Activated T-helper 1 cell treated with Interleukin-2 at 50 U/mL for 16 hours (primary cell): ENCODE measurements around the gene CSNK2A2.
A peak's percentile ranks its signal among the peaks of the same experiment; 100 is the strongest.

ENCODE experiments used
- DNase-seq: peaks from one replicate; pipeline ENCODE4 v3.0.0-alpha.2; 2020; ENCODE audit warnings: low read depth

Gene CSNK2A2

DNA sequence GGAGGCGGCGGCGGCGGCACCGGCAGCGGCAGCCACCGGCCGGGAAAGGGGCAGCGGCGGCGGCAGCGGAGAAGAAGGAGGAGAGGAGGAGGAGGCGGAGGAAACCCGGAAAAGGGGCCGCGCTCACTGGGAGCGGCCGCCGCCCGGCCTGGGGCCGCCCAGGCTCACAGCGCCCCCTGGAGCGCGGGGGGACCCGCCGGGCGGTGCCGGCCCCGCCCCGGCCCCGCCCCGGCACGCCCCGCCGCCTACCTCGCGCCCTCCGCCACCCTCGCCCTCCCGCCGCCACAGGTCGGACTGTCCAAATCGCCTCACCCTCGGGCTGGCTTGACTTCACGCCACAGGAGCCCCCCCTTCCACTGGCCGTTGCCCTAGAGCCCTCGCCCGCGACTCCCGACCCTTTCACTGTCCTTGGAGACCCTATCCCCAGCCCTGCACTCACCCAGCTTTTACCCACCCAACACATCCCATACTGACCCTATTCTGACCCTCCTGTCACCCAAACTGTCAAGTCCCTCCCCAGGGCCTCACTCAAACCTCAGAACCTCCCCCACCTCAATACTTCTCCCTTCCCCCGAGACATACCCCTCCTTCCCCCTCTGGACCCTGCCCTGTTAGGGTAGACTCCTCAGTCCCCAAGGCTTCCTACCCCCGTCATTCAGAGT lies at the start of gene CSNK2A2:
TSS of gene CSNK2A2 (minus strand) at position 85 of the 662 bp plus-strand sequence. CDS start 370 bp downstream, outside the sequence.
- peak; percentile 69 for DNase-seq

DNA sequence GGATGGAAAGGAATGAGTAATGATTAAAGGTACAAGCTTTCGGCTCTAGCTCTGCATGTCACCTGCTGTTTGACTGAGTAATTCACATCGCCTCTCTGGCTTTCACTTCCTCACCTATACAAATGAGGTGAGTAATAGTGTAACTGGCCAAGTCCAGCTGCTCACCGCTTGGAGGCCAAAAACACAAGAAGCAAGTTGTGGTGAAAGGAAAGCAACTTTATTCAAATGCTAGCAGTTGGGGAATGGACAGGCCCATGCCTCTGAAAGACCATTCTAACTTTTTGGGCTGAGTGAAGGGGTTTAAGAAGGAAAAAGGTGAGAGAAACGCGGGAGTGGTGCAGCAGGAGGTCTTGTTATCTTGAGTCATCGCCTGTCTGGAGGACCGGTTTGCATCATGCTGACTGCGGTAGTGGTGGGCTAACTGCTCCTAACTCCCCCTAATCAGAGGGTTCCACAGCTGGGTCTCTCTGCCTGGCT lies 45.7 kb upstream of the CSNK2A2 start:
- DNase-seq: no peak

DNA sequence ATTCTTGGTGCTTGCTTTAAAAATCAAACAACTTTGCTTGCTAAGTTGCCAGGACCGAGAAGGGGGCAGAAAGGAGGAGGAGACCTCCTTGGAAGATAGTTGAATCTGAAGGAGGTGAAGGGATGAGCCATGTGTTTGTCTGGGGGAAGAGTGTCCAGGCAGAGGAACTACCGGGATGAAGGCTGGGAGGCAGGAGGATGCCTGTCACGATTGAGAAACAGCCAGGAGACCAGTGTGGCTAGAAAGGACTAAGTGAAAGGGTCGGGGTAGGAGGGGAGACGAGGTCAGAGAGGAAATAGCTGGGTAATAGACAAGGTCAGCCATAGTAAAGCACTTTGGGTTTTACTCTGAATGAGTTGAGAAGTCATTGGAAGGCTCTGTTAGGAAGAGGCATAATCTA lies 38.9 kb upstream of the CSNK2A2 start:
- no peak for DNase-seq

DNA sequence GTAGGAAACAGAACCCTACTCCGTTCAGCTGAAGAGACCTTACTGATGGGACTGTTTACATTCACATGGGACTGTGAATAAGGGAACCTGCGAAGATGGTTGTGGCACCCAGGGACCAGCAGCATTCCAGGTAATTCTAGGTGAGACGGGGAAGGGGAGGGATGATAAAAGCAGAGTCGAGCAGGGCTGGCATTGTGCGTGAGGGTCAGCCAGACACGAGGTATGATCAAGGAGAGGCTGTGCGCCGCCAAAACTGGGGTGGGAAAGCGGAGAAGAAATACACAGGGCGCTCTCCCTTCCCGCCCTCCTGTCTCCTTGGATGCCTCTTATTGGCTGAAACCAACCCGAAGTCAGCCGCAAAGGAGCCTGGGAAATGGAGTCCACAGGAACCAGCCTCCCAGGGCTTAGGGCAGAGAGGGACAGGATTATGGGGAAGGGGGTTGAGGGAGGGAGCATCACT lies 38.4 kb upstream of the CSNK2A2 start:
- peak; percentile 35 for DNase-seq

DNA sequence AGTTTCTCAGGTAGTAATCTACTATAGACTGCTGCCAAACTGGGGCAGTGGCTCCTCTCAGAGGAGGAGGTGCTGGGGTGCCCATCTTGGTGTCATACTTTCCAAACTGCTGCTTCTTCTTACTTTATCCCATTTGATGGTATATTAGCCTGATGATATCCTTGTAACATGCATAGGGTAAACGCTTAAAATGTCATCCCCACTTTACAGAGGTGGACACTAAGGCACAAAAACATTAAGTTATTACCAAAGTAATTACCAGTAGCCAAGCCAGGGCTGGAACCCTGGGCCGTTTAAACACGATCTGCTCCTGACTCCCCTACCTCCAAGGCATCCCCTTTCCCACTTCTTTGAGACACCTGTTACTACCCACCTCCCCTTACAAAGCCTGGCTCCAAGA lies 37.8 kb upstream of the CSNK2A2 start:
- DNase-seq: no peak

DNA sequence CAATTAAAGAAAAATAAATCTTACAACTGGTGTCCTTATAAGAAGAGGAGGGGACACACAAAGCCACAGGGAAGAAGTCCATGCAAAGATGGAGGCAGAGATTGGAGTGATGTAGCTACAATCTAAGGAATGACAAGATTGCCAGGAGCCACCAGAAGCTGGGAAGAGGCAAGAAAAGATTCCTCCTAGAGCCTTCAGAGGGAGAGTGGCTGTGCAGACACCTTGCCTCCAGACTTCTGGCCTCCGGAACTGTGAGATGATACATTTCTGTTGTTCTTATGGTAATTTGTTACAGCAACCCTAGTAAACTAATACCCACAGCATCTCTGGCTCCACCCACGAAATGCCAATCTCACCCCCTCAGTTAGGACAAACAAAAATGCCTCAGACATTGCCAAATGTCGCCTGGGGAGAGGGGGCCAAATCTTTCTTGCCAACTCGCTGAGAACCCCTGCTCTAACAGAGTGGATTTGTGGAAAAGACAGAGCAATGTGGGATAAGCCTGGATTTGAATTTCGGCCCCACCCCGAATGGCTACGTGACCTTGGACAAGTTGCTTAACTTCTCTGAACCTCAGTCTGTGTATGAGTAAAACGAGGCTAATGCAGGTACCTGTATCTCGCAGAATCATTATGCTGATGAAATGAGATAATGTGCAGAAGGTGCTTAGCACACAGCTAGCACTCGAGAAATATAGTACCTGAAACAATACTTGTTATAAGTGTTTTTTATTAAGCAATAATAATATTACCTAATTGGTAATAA lies 37.1 kb upstream of the CSNK2A2 start:
- DNase-seq: no peak

DNA sequence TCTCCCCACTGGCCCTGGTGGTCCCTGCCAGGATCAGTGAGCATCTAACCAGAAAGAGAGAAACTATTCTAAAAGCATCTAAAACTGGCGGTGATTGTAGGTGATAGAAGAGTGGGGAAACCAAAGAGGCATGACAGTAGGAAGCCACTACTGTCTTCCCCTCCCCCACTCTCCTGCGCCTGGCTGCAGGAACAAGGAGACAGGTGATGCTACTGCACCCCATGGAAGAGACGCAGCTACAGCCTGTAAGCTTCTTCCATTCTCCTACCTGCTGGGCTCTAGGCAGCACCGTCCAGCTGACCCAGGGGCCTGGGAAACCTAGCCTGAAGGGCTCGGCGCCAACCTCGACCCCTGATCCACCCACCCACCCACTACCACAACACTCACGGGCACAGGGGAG lies 32.4 kb upstream of the CSNK2A2 start:
- no peak for DNase-seq

DNA sequence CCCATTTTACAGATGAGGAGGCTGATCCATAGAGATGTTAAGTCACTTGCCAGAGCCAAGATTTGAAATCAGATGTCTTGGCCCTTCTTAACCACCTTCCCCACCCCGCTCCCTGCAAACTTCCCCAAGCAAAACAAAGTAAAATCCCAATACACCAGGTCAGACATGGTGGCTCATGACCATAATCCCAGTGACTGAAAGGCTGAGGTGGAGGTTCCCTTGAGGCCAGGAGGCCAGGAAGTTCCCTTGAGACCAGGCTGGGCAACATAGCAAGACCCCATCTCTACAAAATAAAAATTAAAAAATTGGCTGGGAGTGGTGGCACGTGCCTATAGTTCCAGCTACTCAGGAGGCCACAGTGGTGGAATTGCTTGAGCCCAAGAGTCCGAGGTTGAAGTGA lies 28.9 kb upstream of the CSNK2A2 start:
- DNase-seq: no peak

DNA sequence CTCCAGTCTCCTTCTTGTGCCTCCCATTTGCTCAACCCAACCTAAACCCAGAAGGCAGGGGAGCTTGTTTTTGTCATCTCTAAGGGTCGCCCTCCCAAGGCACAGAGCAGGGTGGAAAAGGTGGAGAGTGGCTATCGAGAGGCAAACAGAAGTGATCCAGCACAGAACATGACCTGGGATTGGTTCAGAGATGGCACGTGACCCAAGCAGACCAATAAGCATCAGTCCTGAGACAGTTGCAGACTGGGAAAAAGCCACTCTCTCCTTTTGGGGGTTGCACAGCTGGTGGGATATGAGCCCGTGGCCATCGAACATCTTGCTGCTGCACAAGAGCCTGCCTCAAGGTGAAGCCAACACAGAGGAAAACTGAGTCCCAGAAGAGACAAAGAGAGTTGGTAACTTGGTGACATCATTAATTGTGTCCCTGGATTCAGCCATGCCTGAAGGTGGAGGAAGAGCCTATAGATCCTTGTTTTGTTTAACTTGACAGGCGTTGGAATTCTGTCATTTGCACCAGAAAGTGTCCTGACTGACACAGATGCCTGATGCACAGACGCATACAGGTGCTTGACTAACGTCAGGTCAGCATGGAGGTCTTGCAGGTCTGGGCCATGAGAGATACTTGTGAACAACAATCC lies 28.2 kb upstream of the CSNK2A2 start:
- no peak for DNase-seq

DNA sequence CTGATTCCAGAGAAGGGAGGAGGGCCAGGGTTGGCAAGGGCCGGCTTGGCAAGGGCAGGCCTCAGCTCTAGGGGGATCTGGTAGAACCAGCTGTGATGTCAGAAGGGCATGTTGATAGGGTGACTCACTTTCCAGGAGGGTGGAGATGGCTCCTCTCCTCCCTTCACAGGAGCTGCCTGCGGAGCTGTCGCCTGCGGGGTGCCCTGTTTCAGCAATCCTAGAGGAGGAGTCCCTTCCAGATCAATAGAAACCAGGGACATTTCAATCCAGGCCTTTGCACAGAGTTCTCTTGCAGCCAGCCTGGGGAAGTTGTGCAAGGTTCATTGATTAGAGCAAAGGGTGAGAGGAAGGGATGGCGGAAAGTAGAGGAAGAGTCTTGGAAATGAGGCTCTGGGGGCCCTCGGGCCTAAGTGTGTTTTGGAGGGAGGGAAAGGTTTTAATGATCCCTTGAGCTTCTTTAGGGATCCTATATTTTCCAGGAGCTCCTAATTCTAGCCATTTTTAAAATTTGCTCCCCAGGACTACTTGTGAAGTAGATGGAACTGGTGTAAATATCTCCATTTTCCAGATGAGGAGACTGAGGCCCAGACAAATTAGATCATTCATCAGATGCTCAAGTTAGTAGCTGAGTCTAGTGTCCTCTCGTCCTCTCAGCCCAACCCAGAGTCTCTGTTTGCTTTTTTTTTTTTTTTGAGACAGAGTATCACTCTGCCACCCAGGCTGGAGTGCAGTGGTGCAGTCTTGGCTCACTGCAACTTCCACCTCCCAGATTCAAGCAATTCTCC lies 24.8 kb upstream of the CSNK2A2 start:
- DNase-seq: no peak

DNA sequence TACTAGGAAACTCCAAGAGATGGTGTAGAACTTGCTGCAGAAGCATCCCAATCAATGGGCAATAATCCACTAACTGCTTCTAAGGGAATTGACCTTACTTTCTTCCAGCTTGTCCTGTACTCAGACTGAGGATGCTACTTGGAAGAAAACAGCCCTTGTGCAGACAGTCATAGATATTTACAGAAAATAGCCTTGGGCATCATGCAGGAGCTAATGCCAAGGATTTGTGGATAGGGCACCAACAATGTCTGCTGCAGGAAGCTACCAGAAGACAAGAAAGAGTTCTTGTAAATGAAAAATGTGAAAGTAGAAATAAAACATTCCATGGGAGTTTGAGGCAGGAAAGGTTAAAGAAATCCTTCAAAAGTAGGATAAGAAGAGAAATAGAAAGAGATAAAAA lies 21.5 kb upstream of the CSNK2A2 start:
- no peak for DNase-seq

DNA sequence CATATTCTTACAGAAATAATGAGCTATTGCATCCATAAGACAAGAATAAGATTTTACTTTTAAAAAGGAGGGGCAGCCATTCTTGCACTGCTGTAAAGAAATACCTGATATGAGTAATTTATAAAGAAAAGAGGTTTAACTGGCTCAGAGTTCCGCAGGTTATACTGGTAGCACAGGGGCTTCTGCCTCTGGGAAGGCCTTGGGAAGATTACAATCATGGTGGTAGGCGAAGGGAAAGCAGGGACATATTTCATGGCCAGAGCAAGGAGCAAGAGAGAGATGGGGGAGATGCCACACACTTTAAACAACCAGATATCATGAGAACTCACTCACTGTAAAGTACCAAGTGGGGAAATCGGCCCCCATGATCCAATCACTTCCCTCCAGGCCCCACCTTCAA lies 20.9 kb upstream of the CSNK2A2 start:
- DNase-seq: no peak

DNA sequence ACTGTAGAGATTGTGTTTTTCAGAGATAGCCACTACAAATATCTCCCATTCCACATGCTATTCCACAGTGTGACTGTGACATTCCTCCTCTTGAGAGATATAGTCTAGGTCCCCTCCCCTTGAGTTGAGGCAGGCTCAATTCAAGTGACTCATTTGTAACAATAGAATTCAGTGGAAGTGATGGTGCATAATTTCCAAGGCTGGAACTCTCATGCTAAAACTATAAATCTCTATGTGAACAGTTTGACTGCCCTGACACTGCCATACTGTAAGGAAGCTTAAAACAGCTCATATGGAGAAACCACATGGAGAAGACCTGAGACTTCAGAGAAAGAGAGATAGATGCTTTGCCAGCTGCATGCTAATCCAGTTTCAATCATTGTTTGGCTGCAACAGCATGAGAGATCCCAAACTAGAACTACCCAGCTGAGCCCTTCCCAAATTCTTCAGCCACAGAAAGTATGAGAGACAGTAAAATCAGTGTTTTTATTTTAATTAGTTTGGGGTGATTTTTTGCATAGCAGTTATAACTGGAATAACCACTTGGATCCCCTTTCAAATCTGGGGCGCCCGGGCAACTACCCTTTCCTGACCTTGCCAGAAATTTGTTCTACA lies 19.5 kb upstream of the CSNK2A2 start:
- no peak for DNase-seq

DNA sequence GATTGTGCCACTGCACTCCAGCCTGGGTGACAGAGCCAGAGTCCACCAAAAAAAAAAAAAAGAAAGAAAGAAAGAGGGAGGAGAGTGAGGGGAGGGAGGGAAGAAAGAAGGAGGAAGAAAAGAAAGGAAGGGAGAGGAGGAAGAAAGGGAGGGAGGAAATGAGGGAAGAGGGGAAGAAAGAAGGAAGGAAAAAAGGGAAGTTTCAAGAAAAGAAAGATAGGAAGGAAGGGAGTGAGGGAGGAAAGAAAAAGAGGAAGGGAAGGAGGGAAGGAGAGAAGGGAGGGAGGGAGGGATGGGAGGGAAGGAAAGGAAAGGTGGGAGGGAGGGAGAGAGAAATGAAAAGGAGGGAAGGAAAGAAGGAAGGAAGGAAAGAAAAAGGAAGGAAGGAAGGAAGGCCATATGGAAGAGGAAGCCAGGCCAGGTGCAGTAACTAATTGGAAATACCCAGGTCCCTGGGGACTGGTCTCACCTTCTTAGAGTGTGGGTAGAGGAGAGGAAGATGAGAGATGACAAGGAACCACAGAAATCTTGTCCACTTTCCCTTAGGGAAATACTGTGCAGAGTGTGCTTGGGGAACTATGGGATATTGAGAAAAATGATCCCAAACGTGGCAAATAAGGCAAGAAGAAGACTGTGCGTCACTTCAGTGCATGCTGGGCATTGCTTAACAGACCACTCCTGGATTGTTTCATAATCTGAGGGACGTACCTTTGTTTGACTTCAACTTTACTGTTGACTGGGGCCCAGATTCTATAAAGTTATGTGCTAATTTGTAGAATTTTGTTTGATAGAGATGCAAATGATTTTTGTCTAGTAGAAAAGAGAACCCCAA lies 15.1 kb upstream of the CSNK2A2 start:
- no peak for DNase-seq

DNA sequence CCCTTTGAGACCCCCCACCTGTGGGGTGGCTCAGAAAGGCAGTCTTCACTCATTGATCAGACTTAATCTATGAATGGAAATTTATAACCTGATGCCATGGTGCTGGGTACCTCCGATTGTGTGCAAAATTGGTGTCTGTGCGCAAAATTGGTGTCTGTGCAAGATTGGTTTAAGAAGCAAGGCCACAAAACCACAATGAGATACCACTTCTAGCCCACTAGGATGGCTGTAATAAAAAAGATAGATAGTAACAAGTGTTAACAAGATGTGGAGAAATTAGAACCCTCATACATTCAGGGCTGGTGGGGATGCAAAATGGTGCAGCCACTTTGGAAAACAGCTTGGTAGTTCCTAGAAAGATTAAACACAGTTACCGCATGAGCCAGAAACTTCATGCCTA lies 13.9 kb upstream of the CSNK2A2 start:
- no peak for DNase-seq

DNA sequence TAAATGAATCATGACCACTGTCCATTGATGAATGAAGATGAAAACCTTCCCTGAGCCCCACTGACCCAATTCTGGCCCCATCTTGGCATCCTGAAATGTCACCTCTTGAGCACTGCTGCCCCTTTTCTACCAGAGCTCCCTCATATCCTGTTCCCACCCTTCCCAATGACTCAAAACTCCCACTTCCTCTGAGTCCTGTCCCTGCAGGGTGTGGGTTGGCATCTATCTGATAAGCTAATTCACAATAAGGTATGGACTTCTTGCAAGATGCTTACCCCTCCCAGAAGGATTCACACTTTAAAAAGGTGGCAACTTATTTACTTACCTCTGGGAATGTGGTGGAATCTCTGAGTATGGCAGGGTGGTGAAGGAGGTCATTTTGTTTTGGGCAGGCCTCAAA lies 13.3 kb upstream of the CSNK2A2 start:
- DNase-seq: no peak

DNA sequence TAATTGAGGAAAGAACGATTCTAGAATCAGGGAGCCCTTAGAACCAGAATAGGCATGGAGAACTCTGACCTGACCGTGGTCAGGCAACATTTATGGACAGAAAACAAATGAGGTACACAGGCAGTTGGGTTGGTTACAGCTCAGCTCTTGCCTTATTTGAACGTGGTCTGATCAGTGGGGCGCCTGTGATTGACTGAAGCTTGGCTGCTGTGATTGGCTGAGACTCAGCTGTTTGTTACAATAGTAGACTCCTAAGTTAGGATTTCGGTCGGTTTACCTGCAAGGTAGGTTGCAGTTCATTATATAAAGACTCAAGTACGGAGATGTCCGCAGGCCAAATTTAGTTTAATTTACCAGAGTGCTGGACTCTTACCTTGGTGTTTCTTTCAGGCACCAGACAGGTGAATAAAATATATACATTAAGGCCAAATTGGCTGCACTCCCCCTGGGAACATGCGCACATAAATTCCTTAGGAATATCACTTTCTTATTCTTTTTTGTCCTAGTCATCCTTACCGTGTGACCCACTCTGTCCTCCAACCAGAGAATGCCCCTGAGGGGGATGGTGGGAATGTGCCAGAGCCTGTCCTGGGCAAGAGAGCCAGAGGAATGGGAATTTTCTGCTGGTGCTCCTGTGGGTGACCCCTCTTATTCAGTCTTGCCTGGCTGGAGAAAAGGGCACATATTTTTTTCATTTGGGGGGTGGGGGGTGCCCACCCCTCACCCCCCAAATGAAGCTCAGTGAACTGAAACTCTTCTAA lies 7.5 kb upstream of the CSNK2A2 start:
- no peak for DNase-seq

DNA sequence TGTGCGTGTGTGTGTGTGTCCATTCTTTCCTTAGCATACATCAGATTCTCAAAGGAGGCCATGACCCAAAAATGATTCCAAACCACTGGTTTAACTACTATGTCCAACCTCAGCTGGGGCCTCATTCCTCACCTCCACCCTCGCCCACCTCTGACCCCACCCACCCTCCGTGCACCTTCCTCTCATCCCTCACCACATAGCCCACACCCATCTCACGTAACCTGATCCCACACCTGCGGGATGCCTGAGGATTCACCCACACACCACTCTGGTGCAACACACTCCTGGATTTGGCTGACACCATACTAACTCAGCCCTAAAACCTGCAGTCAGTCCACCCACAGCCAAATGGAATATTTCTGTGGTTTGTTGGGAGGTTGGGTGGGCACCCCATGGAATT lies 3.3 kb upstream of the CSNK2A2 start:
- DNase-seq: no peak

DNA sequence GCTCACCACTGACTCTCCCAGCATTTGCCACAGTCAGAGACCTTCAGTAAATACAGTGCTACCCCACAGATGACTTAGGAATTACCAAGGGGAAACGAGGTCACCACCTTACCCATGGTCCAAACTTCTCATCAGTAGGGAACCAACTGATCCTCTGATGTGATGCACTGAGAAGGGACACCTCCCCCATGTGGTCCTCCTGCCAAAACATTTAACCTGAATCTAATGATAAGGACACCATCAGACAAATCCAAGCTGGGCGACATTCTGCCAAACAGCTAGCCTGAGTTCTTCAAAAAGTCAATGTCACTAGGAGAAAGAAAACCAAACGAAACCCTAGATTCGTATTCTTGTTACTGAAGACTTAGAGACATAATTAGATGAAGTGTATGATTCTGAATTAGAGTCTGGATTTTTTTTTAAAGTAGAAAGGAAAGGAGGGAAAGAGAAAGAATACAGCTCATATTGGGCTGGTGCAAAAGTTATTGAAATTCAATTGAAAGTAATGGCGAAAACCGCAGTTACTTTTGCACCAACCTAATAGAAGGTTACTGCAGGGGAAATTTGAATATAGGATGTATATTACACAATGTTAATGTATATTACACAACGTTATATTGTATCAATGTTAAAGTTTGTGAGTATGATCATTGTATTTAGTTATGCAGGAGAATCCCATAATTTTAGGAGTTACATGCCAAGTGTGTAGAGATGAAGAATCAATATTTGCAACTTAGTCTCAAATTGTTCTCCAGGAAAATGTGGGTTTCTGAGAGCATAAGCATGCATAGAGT lies 2.3 kb upstream of the CSNK2A2 start:
- no peak for DNase-seq
